DOHH2 (cell line): ENCODE results near the gene STK32C.

ENCODE experiments used
- EZH2phosphoT487 ChIP-seq: fragments of 200-600 bp; sonication (generic); IDR thresholded peaks from 2 replicates; pipeline ENCODE4 v1.6.1; 2017; ENCODE audit warnings: borderline replicate concordance, mild to moderate bottlenecking, antibody characterized with exemption, low read length, moderate library complexity, mixed read lengths
- TF ChIP-seq, protein P1 (sequence below): fragments of 200-600 bp; sonication (generic); IDR thresholded peaks from one replicate; pipeline ENCODE4 v1.5.1; 2014; ENCODE audit warnings: antibody characterized with exemption, mild to moderate bottlenecking, low read depth, low read length; ENCODE audit not compliant: poor library complexity, severe bottlenecking

DNA sequence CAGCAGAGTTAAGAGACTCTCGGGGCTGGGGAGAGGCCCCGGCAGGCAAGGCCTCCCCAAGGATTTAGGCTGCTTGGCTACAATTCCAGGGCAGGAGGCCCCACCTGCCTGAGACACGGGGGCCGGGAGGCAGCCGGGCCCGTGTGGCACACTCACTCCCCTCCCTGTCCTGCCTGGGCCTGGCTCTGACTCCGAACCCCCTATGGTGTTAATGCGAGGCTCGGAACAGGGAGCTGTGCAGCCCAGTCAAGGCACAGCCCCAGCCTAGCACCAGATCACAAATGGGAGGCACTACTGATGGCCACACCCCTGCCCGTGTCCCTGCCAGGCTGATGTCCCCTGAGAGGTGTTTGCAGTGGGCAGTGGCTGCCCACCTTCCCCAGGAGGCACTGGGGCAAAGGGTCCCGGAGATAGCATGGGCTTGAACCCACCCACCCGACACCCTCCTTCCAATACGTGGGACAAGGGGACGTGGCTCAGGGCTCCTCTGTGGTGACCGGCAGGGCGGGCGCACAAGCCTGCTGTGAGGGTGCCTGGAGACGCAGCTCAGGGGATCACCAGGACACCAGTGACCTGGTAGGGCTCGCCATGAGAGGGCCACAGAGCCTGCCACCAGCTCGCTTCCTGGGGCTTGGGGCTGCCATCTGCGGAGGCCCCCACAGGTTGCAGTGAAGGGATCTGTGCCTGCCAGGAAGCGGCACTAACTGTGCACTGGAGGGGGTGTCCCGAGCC, 84.0 kb downstream of the STK32C start:
- TF ChIP-seq, protein P1, sequence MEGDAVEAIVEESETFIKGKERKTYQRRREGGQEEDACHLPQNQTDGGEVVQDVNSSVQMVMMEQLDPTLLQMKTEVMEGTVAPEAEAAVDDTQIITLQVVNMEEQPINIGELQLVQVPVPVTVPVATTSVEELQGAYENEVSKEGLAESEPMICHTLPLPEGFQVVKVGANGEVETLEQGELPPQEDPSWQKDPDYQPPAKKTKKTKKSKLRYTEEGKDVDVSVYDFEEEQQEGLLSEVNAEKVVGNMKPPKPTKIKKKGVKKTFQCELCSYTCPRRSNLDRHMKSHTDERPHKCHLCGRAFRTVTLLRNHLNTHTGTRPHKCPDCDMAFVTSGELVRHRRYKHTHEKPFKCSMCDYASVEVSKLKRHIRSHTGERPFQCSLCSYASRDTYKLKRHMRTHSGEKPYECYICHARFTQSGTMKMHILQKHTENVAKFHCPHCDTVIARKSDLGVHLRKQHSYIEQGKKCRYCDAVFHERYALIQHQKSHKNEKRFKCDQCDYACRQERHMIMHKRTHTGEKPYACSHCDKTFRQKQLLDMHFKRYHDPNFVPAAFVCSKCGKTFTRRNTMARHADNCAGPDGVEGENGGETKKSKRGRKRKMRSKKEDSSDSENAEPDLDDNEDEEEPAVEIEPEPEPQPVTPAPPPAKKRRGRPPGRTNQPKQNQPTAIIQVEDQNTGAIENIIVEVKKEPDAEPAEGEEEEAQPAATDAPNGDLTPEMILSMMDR: no peak
- no peak for TF ChIP-seq EZH2phosphoT487
